ENCODE data around the gene ANKRD27. TPM values are rescaled to one million over a fixed set of nuclear protein-coding genes. Genes with fewer than 3 reads are reported as not detected.

ANKRD27 gene
- total RNA-seq, 6 experiments from 2014 or later = 26.7 to 31.3 (median 28.5) TPM

DNA sequence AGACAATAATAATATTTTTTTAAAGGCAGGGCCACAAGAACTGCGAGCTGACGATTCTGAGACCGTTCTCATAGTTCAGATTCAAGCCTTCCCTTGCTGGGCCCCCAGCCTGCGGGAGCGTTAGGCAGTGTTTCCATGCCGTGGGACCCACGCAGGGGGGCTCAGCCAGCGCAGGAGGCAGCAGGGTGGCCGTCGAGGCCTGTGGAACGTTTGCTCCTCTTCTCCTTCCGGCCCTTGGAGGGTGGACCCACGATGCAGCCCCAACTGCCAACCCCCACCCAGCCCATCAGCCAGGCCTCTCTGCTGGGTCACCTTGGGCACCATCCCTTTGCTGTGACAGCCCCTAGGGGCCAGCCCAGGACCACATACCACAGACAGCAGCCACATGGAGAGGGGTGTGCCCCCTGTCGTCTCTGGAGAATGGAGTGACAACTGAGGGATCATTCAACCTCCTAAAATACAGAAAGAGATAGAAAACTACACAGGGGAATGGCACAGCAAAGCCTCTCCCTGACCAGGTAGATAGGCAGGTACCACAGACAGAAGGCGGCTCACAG, 47.2 kb downstream of the ANKRD27 start:
- no peaks in the 10 kb centered on the region for H3K9me3 Mint-ChIP-seq
- no peak overlapping the region for H3K27ac Mint-ChIP-seq
- TF ChIP-seq, protein P1, sequence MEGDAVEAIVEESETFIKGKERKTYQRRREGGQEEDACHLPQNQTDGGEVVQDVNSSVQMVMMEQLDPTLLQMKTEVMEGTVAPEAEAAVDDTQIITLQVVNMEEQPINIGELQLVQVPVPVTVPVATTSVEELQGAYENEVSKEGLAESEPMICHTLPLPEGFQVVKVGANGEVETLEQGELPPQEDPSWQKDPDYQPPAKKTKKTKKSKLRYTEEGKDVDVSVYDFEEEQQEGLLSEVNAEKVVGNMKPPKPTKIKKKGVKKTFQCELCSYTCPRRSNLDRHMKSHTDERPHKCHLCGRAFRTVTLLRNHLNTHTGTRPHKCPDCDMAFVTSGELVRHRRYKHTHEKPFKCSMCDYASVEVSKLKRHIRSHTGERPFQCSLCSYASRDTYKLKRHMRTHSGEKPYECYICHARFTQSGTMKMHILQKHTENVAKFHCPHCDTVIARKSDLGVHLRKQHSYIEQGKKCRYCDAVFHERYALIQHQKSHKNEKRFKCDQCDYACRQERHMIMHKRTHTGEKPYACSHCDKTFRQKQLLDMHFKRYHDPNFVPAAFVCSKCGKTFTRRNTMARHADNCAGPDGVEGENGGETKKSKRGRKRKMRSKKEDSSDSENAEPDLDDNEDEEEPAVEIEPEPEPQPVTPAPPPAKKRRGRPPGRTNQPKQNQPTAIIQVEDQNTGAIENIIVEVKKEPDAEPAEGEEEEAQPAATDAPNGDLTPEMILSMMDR (IDR thresholded peaks at IDR 0.05) = no peak
- H3K4me3 Mint-ChIP-seq = no peak overlapping the region
- H3K4me1 Mint-ChIP-seq (ENCODE audit: low read depth) = no peaks in the 10 kb centered on the region
- DNase-seq = no peak
- peaks cover 27% of the 10 kb centered on the region for H3K36me3 Mint-ChIP-seq (ENCODE audit: low read depth)
- H3K27me3 Mint-ChIP-seq (ENCODE audit: insufficient read depth) = no peaks in the 10 kb centered on the region

DNA sequence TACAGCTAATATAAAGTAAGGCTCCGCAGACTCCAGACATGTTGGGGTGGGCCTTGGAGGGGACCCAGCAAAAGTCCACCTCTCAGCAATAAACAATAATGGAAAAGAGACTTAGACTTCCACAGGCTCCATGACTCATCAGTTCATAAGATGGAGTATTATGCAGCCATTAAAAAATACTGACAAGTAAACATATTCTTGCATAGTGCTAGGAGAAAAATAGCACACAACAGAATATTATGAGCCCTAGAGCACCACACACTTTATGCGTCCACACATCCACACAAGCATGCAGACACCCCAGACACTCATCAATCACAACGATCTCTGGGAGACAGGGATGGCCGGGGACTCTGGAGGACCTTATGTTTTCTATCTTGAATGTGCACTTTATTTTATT, 48.0 kb downstream of the ANKRD27 start:
- no peak for DNase-seq
- Mint-ChIP-seq H3K4me3 (no peak overlapping the region), H3K27ac (no peak overlapping the region), H3K4me1 (ENCODE audit: low read depth) (no peaks in the 10 kb centered on the region), H3K9me3 (no peaks in the 10 kb centered on the region), H3K27me3 (ENCODE audit: insufficient read depth) (no peaks in the 10 kb centered on the region; the same call in 1 of the 2 replicates), H3K36me3 (ENCODE audit: low read depth) (peaks cover 35% of the 10 kb centered on the region)
- TF ChIP-seq, protein P1 (IDR thresholded peaks at IDR 0.05) = no peak

DNA sequence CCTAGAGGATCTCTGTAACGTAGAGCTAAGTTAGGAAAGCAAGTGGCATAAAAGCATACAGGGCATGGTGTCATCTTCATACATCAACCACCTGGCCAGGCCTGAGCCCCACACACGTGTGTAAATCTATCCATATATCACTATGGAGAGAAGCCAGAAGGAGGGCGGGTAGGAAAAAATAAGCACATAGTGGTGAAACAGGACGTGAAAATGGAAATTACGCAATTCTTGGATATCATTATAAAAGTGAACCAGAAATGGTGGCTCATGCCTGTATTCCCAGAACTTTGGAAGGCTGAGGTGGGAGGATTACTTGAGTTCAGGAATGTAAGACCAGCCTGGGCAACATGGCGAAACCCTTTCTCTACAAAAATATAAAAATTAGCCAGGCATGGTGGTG, 50.6 kb downstream of the ANKRD27 start:
- peaks cover 39% of the 10 kb centered on the region for H3K36me3 Mint-ChIP-seq (ENCODE audit: low read depth)
- no peaks in the 10 kb centered on the region for H3K4me1 Mint-ChIP-seq (ENCODE audit: low read depth)
- DNase-seq = no peak
- H3K27ac Mint-ChIP-seq = no peak overlapping the region
- TF ChIP-seq, protein P1 (IDR thresholded peaks at IDR 0.05) = no peak
- H3K4me3 Mint-ChIP-seq = no peak overlapping the region
- H3K27me3 Mint-ChIP-seq (ENCODE audit: insufficient read depth) = no peaks in the 10 kb centered on the region; the same call in 1 of the 2 replicates
- H3K9me3 Mint-ChIP-seq = no peaks in the 10 kb centered on the region

DNA sequence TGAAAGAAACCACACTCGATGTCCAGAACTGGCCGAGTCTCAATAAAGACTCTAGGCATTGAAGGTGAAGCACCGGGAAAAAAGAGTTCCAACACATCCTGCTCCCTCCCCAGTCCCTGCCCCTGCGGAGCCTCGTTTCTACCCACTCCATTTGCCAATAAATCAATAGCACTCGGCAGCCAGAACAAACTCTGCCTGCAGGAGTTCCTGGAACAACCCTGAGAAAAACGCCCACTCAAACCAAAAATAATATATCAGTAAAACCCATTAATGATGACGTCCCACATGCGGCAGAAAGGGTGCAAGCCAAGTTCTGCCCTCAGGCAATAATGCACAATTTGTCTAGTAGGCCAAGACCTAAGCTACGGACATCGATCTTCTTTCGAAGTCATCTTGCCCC, 53.0 kb downstream of the ANKRD27 start:
- no peak overlapping the region for H3K4me3 Mint-ChIP-seq
- no peaks in the 10 kb centered on the region for H3K4me1 Mint-ChIP-seq (ENCODE audit: low read depth)
- H3K9me3 Mint-ChIP-seq = no peaks in the 10 kb centered on the region
- no peak for DNase-seq
- TF ChIP-seq, protein P1 (IDR thresholded peaks at IDR 0.05) = no peak
- peaks cover 44% of the 10 kb centered on the region for H3K36me3 Mint-ChIP-seq (ENCODE audit: low read depth)
- no peaks in the 10 kb centered on the region; the same call in 1 of the 2 replicates for H3K27me3 Mint-ChIP-seq (ENCODE audit: insufficient read depth)
- H3K27ac Mint-ChIP-seq = no peak overlapping the region

DNA sequence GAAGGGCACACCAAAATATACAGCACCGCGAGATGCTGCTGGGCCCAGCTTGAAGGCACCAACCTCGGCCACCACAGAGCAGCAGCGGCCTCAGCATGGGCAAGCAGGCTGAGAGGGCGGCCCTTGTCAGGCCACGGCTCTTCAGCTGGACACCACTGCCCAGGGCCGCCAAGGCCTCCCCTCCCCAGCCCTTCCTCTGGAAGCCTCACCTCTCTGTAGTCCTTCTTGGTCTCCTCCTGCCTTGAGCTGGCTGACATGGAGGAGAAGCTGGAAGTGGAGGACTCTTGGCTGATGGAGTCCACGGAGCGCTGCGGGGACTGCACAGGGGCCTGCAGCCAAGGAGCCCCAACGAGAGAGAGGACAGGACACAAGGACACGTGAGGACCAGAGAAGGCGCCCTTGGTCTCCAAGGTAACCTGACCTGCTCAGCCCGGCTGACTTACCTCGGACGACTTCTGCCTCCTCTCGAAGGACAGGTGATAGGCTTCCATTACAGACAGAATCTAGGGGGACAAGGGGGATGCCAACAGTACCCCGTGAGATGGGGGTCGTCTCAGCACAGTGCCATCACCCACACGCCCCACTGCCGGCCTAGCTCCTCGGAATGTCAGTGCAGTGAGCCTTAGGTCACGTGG, 55.8 kb downstream of the ANKRD27 start:
- DNase-seq = no peak
- Mint-ChIP-seq H3K36me3 (ENCODE audit: low read depth) (peaks cover 39% of the 10 kb centered on the region), H3K4me1 (ENCODE audit: low read depth) (no peaks in the 10 kb centered on the region), H3K27ac (no peak overlapping the region), H3K27me3 (ENCODE audit: insufficient read depth) (no peaks in the 10 kb centered on the region; the same call in 1 of the 2 replicates), H3K9me3 (no peaks in the 10 kb centered on the region), H3K4me3 (no peak overlapping the region)
- TF ChIP-seq, protein P1 (IDR thresholded peaks at IDR 0.05) = no peak
